Neuronal stem cell (in vitro differentiated cells): Measurements from ENCODE around the gene RAB32.
A peak's percentile ranks its signal among the peaks of the same experiment; 100 is the strongest.

Source experiments
- DNase-seq: peaks from one replicate; pipeline ENCODE4 v3.0.0-alpha.2; 2013; ENCODE audit warnings: low spot score
- H2AFZ ChIP-seq: one replicate; pipeline ENCODE4 v1.6.1; 2013; ENCODE audit warnings: mild to moderate bottlenecking, low read length, inconsistent platforms
- H2AK5ac ChIP-seq: 2 replicates; pipeline ENCODE4 v1.6.1; 2013; ENCODE audit warnings: low read depth, mild to moderate bottlenecking, inconsistent platforms, low read length, moderate library complexity, mixed read lengths
- H2BK120ac ChIP-seq: 2 replicates; pipeline ENCODE4 v1.6.1; 2013; ENCODE audit warnings: low read depth, mild to moderate bottlenecking, inconsistent platforms, low read length, moderate library complexity, mixed read lengths
- H2BK12ac ChIP-seq: one replicate; pipeline ENCODE4 v1.6.1; 2013; ENCODE audit warnings: low read length, inconsistent platforms
- H2BK15ac ChIP-seq: 2 replicates; pipeline ENCODE4 v1.6.1; 2013; ENCODE audit warnings: mild to moderate bottlenecking, low read length, inconsistent platforms, mixed read lengths
- H2BK5ac ChIP-seq: one replicate; pipeline ENCODE4 v1.6.1; 2013; ENCODE audit warnings: inconsistent platforms, mild to moderate bottlenecking, low read length, moderate library complexity
- H3K14ac ChIP-seq: one replicate; pipeline ENCODE4 v1.6.1; 2013; ENCODE audit warnings: low read length, inconsistent platforms
- H3K18ac ChIP-seq: 2 replicates; pipeline ENCODE4 v1.6.1; 2013; ENCODE audit warnings: low read length, inconsistent platforms
- H3K23ac ChIP-seq: 2 replicates; pipeline ENCODE4 v1.6.1; 2013; ENCODE audit warnings: low read depth, mild to moderate bottlenecking, mixed read lengths, low read length, inconsistent platforms; ENCODE audit not compliant: poor library complexity
- H3K27ac ChIP-seq: replicated peaks from 3 replicates; pipeline ENCODE4 v1.5.1; 2013; ENCODE audit warnings: low read length, inconsistent platforms
- H3K27me3 ChIP-seq, 3 experiments: 2 replicates each; pipeline ENCODE4 v1.6.1; 2013; ENCODE audit warnings: low read length in 3 of 3, mild to moderate bottlenecking in 2 of 3, inconsistent platforms in 1 of 3, low read depth in 1 of 3, mixed read lengths in 1 of 3, moderate library complexity in 1 of 3; ENCODE audit not compliant: control insufficient read depth in 3 of 3, insufficient read depth in 3 of 3
- H3K36me3 ChIP-seq, 2 donors: replicated peaks in 1 of 2; 2 replicates each; pipeline ENCODE4 v1.6.1; 2013; ENCODE audit warnings: low read length in 2 of 2; ENCODE audit not compliant: control insufficient read depth in 2 of 2, insufficient read depth in 2 of 2
- H3K4ac ChIP-seq: 2 replicates; pipeline ENCODE4 v1.6.1; 2013; ENCODE audit warnings: inconsistent platforms, mild to moderate bottlenecking, low read length, moderate library complexity
- H3K4me1 ChIP-seq, 2 donors: 1 replicate in 1 of 2; 2 replicates in 1 of 2; pipeline ENCODE4 v1.6.1; 2013; ENCODE audit warnings: low read length in 2 of 2, low read depth in 1 of 2; ENCODE audit not compliant: control insufficient read depth in 2 of 2, insufficient read depth in 1 of 2
- H3K4me2 ChIP-seq: one replicate; pipeline ENCODE4 v1.6.1; 2013; ENCODE audit warnings: mild to moderate bottlenecking, low read length, inconsistent platforms; ENCODE audit not compliant: insufficient read depth, poor library complexity, severe bottlenecking
- H3K4me3 ChIP-seq, 2 donors: 2 replicates each; pipeline ENCODE4 v1.5.1; 2013; ENCODE audit warnings: low read length in 2 of 2, mild to moderate bottlenecking in 2 of 2, inconsistent platforms in 1 of 2, moderate library complexity in 1 of 2
- H3K79me1 ChIP-seq: one replicate; pipeline ENCODE4 v1.6.1; 2013; ENCODE audit warnings: low read depth, mild to moderate bottlenecking, inconsistent platforms, low read length, moderate library complexity
- H3K9ac ChIP-seq: one replicate; pipeline ENCODE4 v1.6.1; 2013; ENCODE audit warnings: mild to moderate bottlenecking, low read depth, low read length, inconsistent platforms; ENCODE audit not compliant: poor library complexity
- H3K9me3 ChIP-seq, 2 donors: replicated peaks in 1 of 2; 2 replicates each; pipeline versions ENCODE3 to v1.6.1; 2013; ENCODE audit warnings: low read length in 2 of 2, mild to moderate bottlenecking in 2 of 2, inconsistent platforms in 1 of 2, low read depth in 1 of 2, mixed read lengths in 1 of 2, moderate library complexity in 1 of 2; ENCODE audit not compliant: control insufficient read depth in 2 of 2, insufficient read depth in 1 of 2
- H4K8ac ChIP-seq: one replicate; pipeline ENCODE4 v1.6.1; 2013; ENCODE audit warnings: low read depth, mild to moderate bottlenecking, inconsistent platforms, low read length, moderate library complexity
- H4K91ac ChIP-seq: one replicate; pipeline ENCODE4 v1.6.1; 2013; ENCODE audit warnings: low read length, low read depth, mild to moderate bottlenecking, inconsistent platforms; ENCODE audit not compliant: poor library complexity
- WGBS, 2 donors: extraction: QIAGEN DNeasy Blood & Tissue Kit; methylation state at CpG; one replicate each; pipeline ENCODE4 v1.1.7; 2013; ENCODE audit warnings: missing lambda C conversion rate in 2 of 2, mixed read lengths in 1 of 2; ENCODE audit not compliant: insufficient read length in 2 of 2, insufficient replicate concordance in 1 of 2; ENCODE audit errors: extremely low coverage in 2 of 2; 5-methylcytosine and 5-hydroxymethylcytosine counted together

The RAB32 gene

GRCh38 chr6:146526192-146526591, 17.4 kb upstream of the RAB32 start:
- H3K4me3 ChIP-seq = no peak overlapping the region
- no peak overlapping the region for H3K18ac ChIP-seq
- no peak overlapping the region for H2BK12ac ChIP-seq
- no peak overlapping the region for H3K4ac ChIP-seq
- no peaks in the 10 kb centered on the region for H3K79me1 ChIP-seq
- no peak overlapping the region for H3K9ac ChIP-seq
- H3K36me3 ChIP-seq = no peaks in the 10 kb centered on the region
- H3K9me3 ChIP-seq = no peaks in the 10 kb centered on the region
- H3K14ac ChIP-seq = no peak overlapping the region
- H2BK15ac ChIP-seq = no peak overlapping the region
- H3K4me1 ChIP-seq = no peaks in the 10 kb centered on the region
- no peak overlapping the region for H4K91ac ChIP-seq
- DNase-seq = no peak
- no peak overlapping the region for H2AK5ac ChIP-seq
- no peak overlapping the region for H2BK120ac ChIP-seq
- no peak overlapping the region for H2AFZ ChIP-seq
- H3K23ac ChIP-seq = no peak overlapping the region
- no peak overlapping the region for H4K8ac ChIP-seq
- H3K27me3 ChIP-seq = no peaks in the 10 kb centered on the region
- H3K27ac ChIP-seq = no peak overlapping the region
- no peak overlapping the region for H3K4me2 ChIP-seq
- H2BK5ac ChIP-seq = no peak overlapping the region

DNA sequence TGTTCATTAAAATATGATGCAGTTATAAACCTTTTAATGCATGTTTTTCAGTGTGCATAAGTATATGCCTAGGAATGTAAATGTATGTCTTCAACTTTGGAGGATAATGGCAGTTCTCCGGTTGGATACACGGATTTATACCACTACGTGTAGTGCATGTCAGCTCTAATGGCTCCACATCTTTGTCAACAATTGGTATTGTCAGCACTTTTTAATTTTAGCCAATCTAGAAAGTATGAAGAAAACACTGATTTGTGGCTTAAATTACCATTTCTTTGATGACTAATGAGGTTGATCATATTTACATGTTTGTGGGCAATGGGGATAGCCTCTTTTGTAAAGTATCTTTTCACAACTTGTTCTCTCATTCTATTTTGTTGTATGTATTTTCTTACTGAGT, 10.9 kb upstream of the RAB32 start:
- no peak overlapping the region for H3K14ac ChIP-seq
- no peak overlapping the region for H3K4me3 ChIP-seq
- no peak overlapping the region for H2BK15ac ChIP-seq
- no peak overlapping the region for H2AFZ ChIP-seq
- DNase-seq = no peak
- H3K27me3 ChIP-seq = no peaks in the 10 kb centered on the region
- no peak overlapping the region for H3K27ac ChIP-seq
- H3K4me2 ChIP-seq = no peak overlapping the region
- H2BK120ac ChIP-seq = no peak overlapping the region
- no peak overlapping the region for H3K4ac ChIP-seq
- no peaks in the 10 kb centered on the region for H3K79me1 ChIP-seq
- WGBS, 2 donors = no CpG with 5 or more reads among the region's 3 CpGs
- no peak overlapping the region for H2BK12ac ChIP-seq
- no peaks in the 10 kb centered on the region for H3K36me3 ChIP-seq
- H4K8ac ChIP-seq = no peak overlapping the region
- H2BK5ac ChIP-seq = no peak overlapping the region
- H3K18ac ChIP-seq = no peak overlapping the region
- H3K9ac ChIP-seq = no peak overlapping the region
- no peak overlapping the region for H4K91ac ChIP-seq
- H3K4me1 ChIP-seq = no peaks in the 10 kb centered on the region
- no peaks in the 10 kb centered on the region for H3K9me3 ChIP-seq
- H3K23ac ChIP-seq = no peak overlapping the region
- no peak overlapping the region for H2AK5ac ChIP-seq

GRCh38 chr6:146542881-146543210, 787 bp upstream of the RAB32 start:
- Histone ChIP-seq H3K18ac (no peak overlapping the region), H2BK5ac (no peak overlapping the region), H3K14ac (no peak overlapping the region), H3K36me3 (no peaks in the 10 kb centered on the region), H2BK12ac (no peak overlapping the region), H3K27me3 (no peaks in the 10 kb centered on the region), H3K79me1 (no peaks in the 10 kb centered on the region), H3K27ac (no peak overlapping the region), H3K4me3 (peak overlapping the region in 1 of 2 donors; percentile 67), H3K9me3 (no peaks in the 10 kb centered on the region), H2AFZ (peak overlapping the region; percentile 69), H3K4me2 (peak overlapping the region; percentile 90), H4K8ac (no peak overlapping the region), H3K4me1 (peaks cover 0 to 5% of the 10 kb centered on the region in 2 donors), H2AK5ac (peak overlapping the region; percentile 26), H3K4ac (no peak overlapping the region), H3K9ac (no peak overlapping the region), H2BK15ac (no peak overlapping the region), H4K91ac (no peak overlapping the region), H2BK120ac (no peak overlapping the region), H3K23ac (no peak overlapping the region)
- no peak for DNase-seq
- no CpG with 5 or more reads among the region's 9 CpGs for WGBS, 2 donors

DNA sequence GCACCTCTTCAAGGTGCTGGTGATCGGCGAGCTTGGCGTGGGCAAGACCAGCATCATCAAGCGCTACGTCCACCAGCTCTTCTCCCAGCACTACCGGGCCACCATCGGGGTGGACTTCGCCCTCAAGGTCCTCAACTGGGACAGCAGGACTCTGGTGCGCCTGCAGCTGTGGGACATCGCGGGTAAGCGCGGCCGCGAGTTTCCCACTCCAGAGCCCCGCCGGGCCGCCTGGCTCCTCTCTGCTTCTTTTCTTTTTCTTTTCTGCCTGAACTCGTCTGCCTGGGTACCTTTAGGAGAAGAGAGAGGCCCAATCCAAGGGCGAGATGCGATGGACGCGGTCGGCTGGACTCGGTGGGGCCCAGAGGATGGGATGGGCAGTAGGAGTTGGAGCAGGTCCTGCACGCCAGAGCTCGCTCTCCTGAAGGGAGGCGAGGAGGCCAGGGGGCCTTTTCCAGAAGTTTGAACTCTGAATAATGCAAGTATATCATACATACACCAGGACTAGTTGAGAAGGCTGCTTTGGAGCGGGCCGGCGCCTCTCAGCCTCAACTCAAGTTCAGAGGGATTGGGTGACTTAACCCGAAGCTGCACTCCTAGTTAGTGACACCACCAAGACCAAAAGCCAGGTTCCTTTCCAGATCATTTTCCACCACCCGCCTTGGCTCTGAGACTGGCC, 445 bp downstream of the RAB32 start:
- peak overlapping the region; percentile 80 for H2BK12ac ChIP-seq
- peak overlapping the region; percentile 71 for H2BK5ac ChIP-seq
- H3K4me2 ChIP-seq = peak overlapping the region; percentile 90
- H3K79me1 ChIP-seq = no peaks in the 10 kb centered on the region
- peak overlapping the region; percentile 67 for H2BK15ac ChIP-seq
- peak overlapping the region; percentile 56 to 89 for H3K4me3 ChIP-seq
- peaks cover 0 to 5% of the 10 kb centered on the region in 2 donors for H3K4me1 ChIP-seq
- H3K27ac ChIP-seq = no peak overlapping the region
- peak overlapping the region; percentile 98 for H3K18ac ChIP-seq
- H3K4ac ChIP-seq = peak overlapping the region; percentile 80
- no peaks in the 10 kb centered on the region for H3K9me3 ChIP-seq
- H3K14ac ChIP-seq = peak overlapping the region; percentile 87
- no peak overlapping the region for H2BK120ac ChIP-seq
- no peak overlapping the region for H4K91ac ChIP-seq
- H4K8ac ChIP-seq = no peak overlapping the region
- no CpG with 5 or more reads among the region's 33 CpGs for WGBS, 2 donors
- no peaks in the 10 kb centered on the region for H3K36me3 ChIP-seq
- peak overlapping the region; percentile 77 for H2AFZ ChIP-seq
- peak; percentile 27 for DNase-seq
- H3K27me3 ChIP-seq = no peaks in the 10 kb centered on the region
- H2AK5ac ChIP-seq = no peak overlapping the region
- H3K9ac ChIP-seq = peak overlapping the region; percentile 89
- peak overlapping the region; percentile 90 for H3K23ac ChIP-seq
